MM.1S (cell line): Measurements from ENCODE around the gene DIO3.

Experiments
- DNase-seq: peaks from one replicate; pipeline ENCODE4 v3.0.0-alpha.2; 2015
- H2AFZ ChIP-seq: fragments of 300-600 bp; sonication (generic); 2 replicates; pipeline ENCODE4 v1.6.0; 2016; ENCODE audit warnings: antibody characterized with exemption, low read length
- H3F3A ChIP-seq: fragments of 300-600 bp; sonication (generic); 2 replicates; pipeline ENCODE4 v1.6.1; 2016; ENCODE audit warnings: mild to moderate bottlenecking, antibody characterized with exemption, low read length, moderate library complexity, mixed read lengths; ENCODE audit not compliant: insufficient read depth
- H3K27ac ChIP-seq: fragments of 300-600 bp; sonication (generic); 2 replicates; pipeline ENCODE4 v1.5.1; 2016; ENCODE audit warnings: mild to moderate bottlenecking, low read length
- H3K27me3 ChIP-seq: fragments of 300-600 bp; sonication (generic); replicated peaks from 2 replicates; pipeline ENCODE4 v1.6.0; 2016; ENCODE audit warnings: low read length; ENCODE audit not compliant: insufficient read depth
- H3K36me3 ChIP-seq: fragments of 300-600 bp; sonication (generic); replicated peaks from 2 replicates; pipeline ENCODE4 v1.6.1; 2016; ENCODE audit warnings: mild to moderate bottlenecking, low read length, mixed read lengths; ENCODE audit not compliant: insufficient read depth
- H3K4me1 ChIP-seq: fragments of 300-600 bp; sonication (generic); 2 replicates; pipeline ENCODE4 v1.6.1; 2016; ENCODE audit warnings: low read length, mixed read lengths
- H3K4me2 ChIP-seq: fragments of 300-600 bp; sonication (generic); 2 replicates; pipeline ENCODE4 v1.6.0; 2016; ENCODE audit warnings: low read depth, low read length
- H3K4me3 ChIP-seq: fragments of 300-600 bp; sonication (generic); 2 replicates; pipeline ENCODE4 v1.5.1; 2016; ENCODE audit warnings: low read length, mixed read lengths
- H3K79me2 ChIP-seq: fragments of 300-600 bp; sonication (generic); 2 replicates; pipeline ENCODE4 v1.6.1; 2016; ENCODE audit warnings: mixed run types, low read length, mixed read lengths
- H3K9ac ChIP-seq: fragments of 300-600 bp; sonication (generic); 2 replicates; pipeline ENCODE4 v1.6.1; 2016; ENCODE audit warnings: low read length, mixed read lengths
- H3K9me2 ChIP-seq: fragments of 300-600 bp; sonication (generic); replicated peaks from 2 replicates; pipeline ENCODE4 v1.6.1; 2016; ENCODE audit warnings: mild to moderate bottlenecking, low read length, mixed read lengths; ENCODE audit not compliant: insufficient read depth
- H3K9me3 ChIP-seq: fragments of 300-600 bp; sonication (generic); replicated peaks from 2 replicates; pipeline ENCODE4 v1.6.1; 2016; ENCODE audit warnings: mild to moderate bottlenecking, low read length, mixed read lengths; ENCODE audit not compliant: insufficient read depth
- H4K20me1 ChIP-seq: fragments of 300-600 bp; sonication (generic); 2 replicates; pipeline ENCODE4 v1.6.1; 2016; ENCODE audit warnings: mild to moderate bottlenecking, low read length, moderate library complexity, mixed read lengths; ENCODE audit not compliant: insufficient read depth
- CTCF ChIP-seq: fragments of 300-600 bp; sonication (generic); IDR thresholded peaks from 2 replicates; pipeline ENCODE4 v1.5.1; 2016; ENCODE audit warnings: antibody characterized with exemption, low read length, mixed read lengths
- EZH2 ChIP-seq: fragments of 300-600 bp; sonication (generic); optimal IDR thresholded peaks from 2 replicates; pipeline ENCODE3; 2017; ENCODE audit warnings: low read depth, mild to moderate bottlenecking, antibody characterized with exemption, low read length, mixed read lengths
- EZH2phosphoT487 ChIP-seq: fragments of 300-600 bp; sonication (generic); IDR thresholded peaks from 2 replicates; pipeline ENCODE4 v1.6.1; 2018; ENCODE audit warnings: antibody characterized with exemption, low read length

Gene DIO3

GRCh38 chr14:101558739-101559240, 2.5 kb upstream of the DIO3 start:
- Histone ChIP-seq H3K9me3 (no peaks in the 10 kb centered on the region), H3K4me3 (no peak overlapping the region), H3K27me3 (no peaks in the 10 kb centered on the region; the same call in 1 of the 2 replicates), H2AFZ (no peak overlapping the region), H4K20me1 (no peaks in the 10 kb centered on the region), H3K79me2 (no peaks in the 10 kb centered on the region), H3K4me2 (no peak overlapping the region), H3K27ac (no peak overlapping the region), H3F3A (no peaks in the 10 kb centered on the region), H3K9ac (no peak overlapping the region), H3K9me2 (no peaks in the 10 kb centered on the region), H3K4me1 (no peaks in the 10 kb centered on the region), H3K36me3 (no peaks in the 10 kb centered on the region)
- DNase-seq, result no peak
- TF ChIP-seq EZH2phosphoT487, result no peak
- TF ChIP-seq CTCF, result no peak
- TF ChIP-seq EZH2, result no peak

DNA sequence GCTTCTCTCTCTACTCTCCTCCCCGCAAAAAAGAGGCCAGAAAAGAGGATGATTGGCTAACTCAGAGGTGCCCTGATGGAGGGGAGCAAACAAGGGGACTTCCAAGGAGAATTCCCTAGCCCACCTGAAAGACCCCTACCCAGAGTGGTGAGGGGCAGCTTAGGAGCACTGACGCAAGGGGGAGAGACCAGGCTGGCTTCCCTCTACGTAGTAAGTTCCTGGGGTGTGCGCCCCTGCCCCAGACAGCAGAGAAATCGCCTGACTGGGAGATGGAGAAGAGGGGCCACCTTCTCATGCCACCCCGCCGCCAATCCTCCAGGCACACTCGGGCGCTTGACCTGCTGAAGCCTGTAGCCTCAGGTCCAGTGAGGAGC, 2.1 kb upstream of the DIO3 start:
- no peak overlapping the region for H3K4me2 ChIP-seq
- no peaks in the 10 kb centered on the region for H3K79me2 ChIP-seq
- H3K36me3 ChIP-seq, result no peaks in the 10 kb centered on the region
- no peak overlapping the region for H3K27ac ChIP-seq
- TF ChIP-seq EZH2, result no peak
- TF ChIP-seq EZH2phosphoT487, result no peak
- no peak for TF ChIP-seq CTCF
- H3K9ac ChIP-seq, result no peak overlapping the region
- peaks cover under 1% of the 10 kb centered on the region; the same call in 1 of the 2 replicates for H3K27me3 ChIP-seq
- H3K9me3 ChIP-seq, result no peaks in the 10 kb centered on the region
- H2AFZ ChIP-seq, result no peak overlapping the region
- H3K4me3 ChIP-seq, result no peak overlapping the region
- no peaks in the 10 kb centered on the region for H3K4me1 ChIP-seq
- no peak for DNase-seq
- no peaks in the 10 kb centered on the region for H3K9me2 ChIP-seq
- no peaks in the 10 kb centered on the region for H3F3A ChIP-seq
- H4K20me1 ChIP-seq, result no peaks in the 10 kb centered on the region

DNA sequence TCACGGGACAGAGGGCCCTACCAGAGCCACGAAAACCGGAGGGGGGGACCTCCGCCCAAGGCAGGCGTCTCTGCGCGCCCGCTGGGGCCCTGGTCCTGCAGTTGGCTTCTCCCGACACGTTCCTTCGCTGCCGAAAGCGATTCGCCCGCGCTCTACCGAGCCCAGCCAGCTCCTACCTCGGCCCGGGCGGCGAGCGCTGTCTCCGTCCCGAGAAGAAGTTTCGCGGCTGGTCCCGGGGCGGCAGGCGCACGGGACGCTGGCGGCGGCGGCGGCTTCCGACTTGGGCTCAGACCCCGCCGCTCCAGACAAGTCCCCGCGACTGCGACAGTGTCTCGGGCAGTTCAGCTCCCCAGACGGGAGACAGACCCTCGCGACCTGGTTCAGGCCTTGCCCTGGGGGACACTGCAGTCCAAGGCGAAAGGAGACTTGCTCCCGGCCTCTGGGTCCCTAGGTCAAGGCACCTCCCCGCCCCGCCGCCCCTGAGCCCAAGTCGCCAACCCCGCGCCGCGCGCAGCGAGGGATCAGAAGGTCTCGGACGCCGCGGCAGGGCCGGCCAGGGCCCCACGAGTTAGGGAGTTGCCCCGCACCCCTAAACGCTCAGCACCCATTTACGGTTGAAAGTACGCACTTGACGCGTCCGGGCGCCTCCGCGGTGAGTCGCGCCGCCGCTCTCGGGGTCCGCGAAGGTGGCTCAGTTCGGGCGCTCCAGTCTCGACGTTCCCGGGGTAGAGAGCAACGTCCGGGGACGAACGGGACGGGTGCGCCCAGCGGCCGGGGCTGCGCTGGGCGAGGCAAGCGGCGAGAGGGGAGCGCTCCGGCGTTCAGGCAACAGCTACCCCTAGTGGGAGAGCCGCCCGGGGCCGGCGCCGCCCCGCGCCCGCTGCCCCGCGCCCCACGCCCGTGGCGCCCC, 1.4 kb upstream of the DIO3 start:
- TF ChIP-seq EZH2phosphoT487 (no peak), CTCF (no peak), EZH2 (no peak)
- H3K9ac ChIP-seq, result no peak overlapping the region
- no peak overlapping the region for H2AFZ ChIP-seq
- H3K4me2 ChIP-seq, result no peak overlapping the region
- peaks cover 7% of the 10 kb centered on the region; the same call in 1 of the 2 replicates for H3K27me3 ChIP-seq
- H3K9me2 ChIP-seq, result no peaks in the 10 kb centered on the region
- no peak overlapping the region for H3K4me3 ChIP-seq
- no peak overlapping the region for H3K27ac ChIP-seq
- no peaks in the 10 kb centered on the region for H3F3A ChIP-seq
- no peaks in the 10 kb centered on the region for H4K20me1 ChIP-seq
- H3K36me3 ChIP-seq, result no peaks in the 10 kb centered on the region
- H3K9me3 ChIP-seq, result no peaks in the 10 kb centered on the region
- no peaks in the 10 kb centered on the region for H3K4me1 ChIP-seq
- no peak for DNase-seq
- no peaks in the 10 kb centered on the region for H3K79me2 ChIP-seq
